HG02885 (cell line): ENCODE data around the gene TAC3.
A peak's percentile ranks its signal among the peaks of the same experiment; 100 is the strongest.
"Not testable (repeated sequence)": the region's sequence is repeated elsewhere in the genome, so short reads cannot be mapped to it uniquely, and the experiment has no call there.

Source experiments
- ATAC-seq: cut with Tn5 transposase; IDR thresholded peaks from one replicate; pipeline ENCODE4 v1.9.1; 2021; ENCODE audit warnings: mild to moderate bottlenecking; ENCODE audit not compliant: unreplicated experiment, poor library complexity

The TAC3 gene

GRCh38 chr12:56988207-56988739 lies 28.1 kb downstream of the TAC3 start:
- no peak for ATAC-seq

DNA sequence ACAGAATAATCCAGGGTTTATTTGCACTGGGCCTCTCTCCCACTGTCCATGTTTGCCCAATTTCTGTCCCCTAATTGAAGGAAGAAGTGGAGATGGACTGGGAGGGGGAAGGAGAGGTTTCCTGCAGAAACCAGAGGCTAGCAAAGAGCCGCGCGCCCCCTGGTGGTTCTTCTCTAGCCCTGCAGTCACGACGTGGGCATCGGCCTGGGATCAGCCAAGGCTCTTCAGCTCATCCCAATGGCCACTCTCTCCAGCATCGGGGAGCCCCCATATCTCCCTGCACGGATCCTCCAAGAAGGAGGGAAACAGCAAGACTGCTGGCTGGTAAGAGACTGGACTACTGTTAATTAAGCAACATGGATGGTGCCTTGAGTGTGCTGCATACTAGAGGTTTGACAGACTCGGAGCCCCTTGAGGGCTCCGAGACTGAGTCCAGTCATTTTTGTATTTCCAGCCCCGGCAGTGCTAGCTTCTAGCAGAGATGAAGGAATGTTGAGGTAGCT lies 28.7 kb downstream of the TAC3 start:
- ATAC-seq, result peak; percentile 54

GRCh38 chr12:56987011-56987410 lies 29.3 kb downstream of the TAC3 start:
- no peak for ATAC-seq

- ATAC-seq, result not testable (repeated sequence)
Measured at GRCh38 chr12:56985714-56986113, 30.6 kb downstream of the TAC3 start.

DNA sequence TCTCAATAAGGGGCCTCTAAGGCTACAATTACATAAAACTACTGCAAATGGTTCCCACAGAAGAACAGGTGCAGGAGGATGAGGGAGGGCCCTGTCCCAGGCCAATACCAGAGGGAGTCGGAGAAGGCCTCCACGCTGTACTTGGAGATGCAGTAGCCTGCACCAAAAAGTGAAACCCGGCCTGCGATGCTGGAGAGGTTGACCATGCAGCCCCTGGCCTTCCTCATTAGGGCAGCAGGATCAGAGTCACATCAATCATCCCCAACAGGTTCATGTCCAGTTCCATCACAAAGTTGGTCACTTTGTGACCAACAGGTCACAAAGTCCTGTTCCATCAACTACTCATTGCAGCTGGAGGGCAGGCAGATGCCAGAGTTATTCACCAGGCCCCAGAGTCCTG lies 32.9 kb downstream of the TAC3 start:
- ATAC-seq, result no peak

- ATAC-seq, result not testable (repeated sequence)
Measured at GRCh38 chr12:56982578-56983236, 33.6 kb downstream of the TAC3 start.

- no peak for ATAC-seq
Measured at GRCh38 chr12:56980941-56981530, 35.3 kb downstream of the TAC3 start.

DNA sequence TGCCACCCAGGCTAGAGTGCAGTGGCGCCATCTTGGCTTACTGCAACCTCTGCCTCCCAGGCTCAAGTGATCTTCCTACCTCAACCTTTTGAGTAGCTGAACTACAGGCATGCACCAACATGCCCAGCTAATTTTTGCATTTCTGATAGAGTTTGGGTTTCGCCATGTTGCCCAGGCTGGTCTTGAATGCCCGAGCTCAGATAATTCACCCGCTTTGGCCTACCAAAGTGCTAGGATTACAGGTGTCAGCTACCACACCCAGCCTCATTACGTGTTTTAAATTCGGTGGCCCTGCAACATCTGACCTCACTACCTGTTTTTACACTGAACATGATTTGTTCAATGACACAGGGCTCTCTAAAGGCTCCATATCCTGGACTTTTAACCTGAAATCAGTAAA lies 36.1 kb downstream of the TAC3 start:
- ATAC-seq, result no peak

DNA sequence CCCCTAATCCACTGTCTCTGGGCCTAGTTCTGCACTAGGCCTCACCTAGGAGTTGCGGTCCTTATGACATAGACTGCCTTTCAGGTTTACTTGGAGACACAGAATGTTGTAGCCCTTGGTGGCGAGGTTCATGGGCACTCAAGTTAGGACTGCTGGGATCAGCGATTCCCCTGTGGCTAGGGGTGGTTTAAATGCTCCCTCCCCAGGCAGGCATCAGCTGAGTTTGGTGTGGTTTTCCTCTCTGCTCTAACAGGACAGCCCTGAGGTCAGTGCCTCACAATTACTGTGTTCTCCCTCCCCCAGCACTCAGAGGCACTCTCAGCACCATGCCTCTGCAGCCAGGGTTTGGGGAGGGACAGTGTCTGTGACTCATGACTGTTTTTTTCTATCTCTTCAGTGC lies 36.7 kb downstream of the TAC3 start:
- ATAC-seq, result no peak

DNA sequence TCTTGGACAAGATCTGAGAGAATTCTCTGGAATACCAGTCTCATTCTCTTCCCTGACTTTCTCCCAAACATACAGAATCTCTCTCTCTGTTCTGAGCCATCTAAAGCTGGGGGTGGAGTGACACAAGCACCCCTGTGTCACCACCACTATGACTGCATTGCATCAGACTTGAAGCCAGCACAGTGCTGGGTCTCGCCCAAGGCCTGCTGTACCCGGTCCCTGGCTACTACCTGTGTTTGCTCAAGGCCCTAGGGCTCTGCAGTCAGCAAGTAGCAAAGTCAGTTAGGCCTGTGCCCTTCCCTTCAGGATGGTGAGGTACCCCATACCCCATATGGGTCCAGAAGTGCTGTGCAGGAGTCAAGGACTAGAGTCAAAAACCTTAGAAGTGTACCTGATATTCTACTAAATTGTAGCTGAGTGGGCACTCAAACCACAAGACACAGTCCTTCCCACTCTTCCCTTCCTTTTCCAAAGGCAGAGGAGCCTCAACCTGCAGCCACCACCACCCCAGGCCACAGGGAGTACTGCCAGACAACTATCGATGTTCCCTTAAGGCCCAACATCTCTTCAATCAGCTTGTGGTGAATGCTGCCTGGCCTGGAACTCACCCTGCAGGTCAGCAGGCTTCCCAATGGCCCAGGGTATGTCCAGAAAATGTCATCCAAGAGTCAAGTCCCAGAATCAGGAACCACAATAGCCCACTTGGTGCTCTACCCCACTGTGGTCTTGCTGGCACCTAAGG lies 37.8 kb downstream of the TAC3 start:
- no peak for ATAC-seq

DNA sequence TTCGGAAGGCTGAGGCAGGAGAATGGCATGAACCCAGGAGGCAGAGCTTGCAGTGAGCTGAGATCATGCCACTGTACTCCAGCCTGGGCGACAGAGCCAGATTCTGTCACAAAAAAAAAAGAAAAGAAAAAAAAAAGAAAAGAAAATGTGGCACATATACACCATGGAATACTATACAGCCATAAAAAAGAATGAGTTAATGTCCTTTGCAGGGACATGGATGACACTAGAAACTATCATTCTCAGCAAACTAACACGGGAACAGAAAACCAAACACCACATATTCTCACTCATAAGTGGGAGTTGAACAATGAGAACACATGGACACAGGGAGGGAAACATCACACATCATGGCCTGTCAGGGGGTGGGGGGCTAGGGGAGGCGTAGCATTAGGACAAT lies 39.0 kb downstream of the TAC3 start:
- not testable (repeated sequence) for ATAC-seq

DNA sequence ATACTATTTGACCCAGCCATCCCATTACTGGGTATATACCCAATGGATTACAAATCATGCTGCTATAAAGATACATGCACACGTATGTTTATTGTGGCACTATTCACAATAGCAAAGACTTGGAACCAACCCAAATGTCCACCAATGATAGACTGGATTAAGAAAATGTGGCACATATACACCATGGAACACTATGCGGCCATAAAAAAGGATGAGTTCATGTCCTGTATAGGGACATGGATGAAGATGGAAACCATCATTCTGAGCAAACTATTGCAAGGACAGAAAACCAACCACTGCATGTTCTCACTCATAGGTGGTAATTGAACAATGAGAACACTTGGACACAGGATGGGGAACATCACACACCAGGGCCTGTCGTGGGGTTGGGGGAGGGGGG lies 42.1 kb downstream of the TAC3 start:
- not testable (repeated sequence) for ATAC-seq

- ATAC-seq, result not testable (repeated sequence)
Measured at GRCh38 chr12:56968910-56969309, 47.4 kb downstream of the TAC3 start.

DNA sequence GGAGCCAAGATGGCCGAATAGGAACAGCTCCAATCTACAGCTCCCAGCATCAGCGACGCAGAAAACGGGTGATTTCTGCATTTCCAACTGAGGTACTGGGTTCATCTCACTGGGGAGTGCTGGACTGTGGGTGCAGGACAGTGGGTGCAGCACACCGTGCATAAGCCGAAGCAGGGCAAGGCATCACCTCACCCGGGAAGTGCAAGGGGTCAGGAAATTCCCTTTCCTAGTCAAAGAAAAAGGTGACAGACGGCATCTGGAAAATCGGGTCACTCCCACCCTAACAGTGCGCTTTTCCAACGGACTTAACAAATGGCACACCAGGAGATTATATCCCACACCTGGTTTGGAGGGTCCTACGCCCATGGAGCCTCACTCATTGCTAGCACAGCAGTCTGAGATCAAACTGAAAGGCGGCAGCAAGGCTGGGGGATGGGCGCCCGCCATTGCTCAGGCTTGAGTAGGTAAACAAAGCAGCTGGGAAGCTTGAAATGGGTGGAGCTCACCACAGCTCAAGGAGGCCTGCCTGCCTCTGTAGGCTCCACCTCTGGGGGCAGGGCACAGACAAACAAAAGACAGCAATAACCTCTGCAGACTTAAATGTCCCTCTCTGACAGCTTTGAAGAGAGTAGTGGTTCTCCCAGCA lies 50.2 kb downstream of the TAC3 start:
- not testable (repeated sequence) for ATAC-seq

GRCh38 chr12:56965124-56965523 lies 51.2 kb downstream of the TAC3 start:
- not testable (repeated sequence) for ATAC-seq

GRCh38 chr12:56963557-56963956 lies 52.8 kb downstream of the TAC3 start:
- not testable (repeated sequence) for ATAC-seq

DNA sequence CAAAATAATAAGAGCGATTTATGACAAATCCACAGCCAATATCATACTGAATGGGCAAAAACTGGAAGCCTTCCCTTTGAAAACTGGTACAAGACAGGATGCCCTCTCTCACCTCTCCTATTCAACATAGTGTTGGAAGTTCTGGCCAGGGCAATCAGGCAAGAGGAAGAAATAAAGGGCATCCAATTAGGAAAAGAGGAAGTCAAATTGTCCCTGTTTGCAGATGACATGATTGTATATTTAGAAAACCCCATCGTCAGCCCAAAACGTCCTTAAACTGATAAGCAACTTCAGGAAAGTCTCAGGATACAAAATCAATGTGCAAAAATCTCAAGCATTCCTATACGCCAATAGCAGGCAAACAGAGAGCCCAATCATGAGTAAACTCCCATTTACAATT lies 54.1 kb downstream of the TAC3 start:
- not testable (repeated sequence) for ATAC-seq
